HepG2 (cell line): ENCODE data around the gene NME4. TPM values are rescaled to one million over a fixed set of nuclear protein-coding genes. Genes with fewer than 3 reads are reported as not detected.

Experiments used
- ATAC-seq: fragments of 200-7000 bp; cut with Tn5 transposase; 3 replicates; pipeline ENCODE4 v1.9.1; 2020; ENCODE audit warnings: mild to moderate bottlenecking, moderate library complexity
- BruUV-seq: library from RNA; stranded (reverse); fragments of 400-500 nt; replicated peaks from 2 replicates; lab custom pipeline; 2021; lab: Mats Ljungman, UMichigan
- CTCF ChIA-PET: fragments of 300-600 bp; formaldehyde crosslinking; extraction: SDS; loops from one replicate; lab custom pipeline; 2021; ENCODE audit warnings: low total read pairs, inconsistent platforms, low intra/inter-chr PET ratio; lab: Yijun Ruan, JAX
- POLR2A ChIA-PET: fragments of 350-600 bp; sonication (Branson Sonifier 250); formaldehyde crosslinking; loops from one replicate; lab custom pipeline; 2020; ENCODE audit warnings: antibody characterized with exemption, inconsistent platforms; lab: Yijun Ruan, JAX
- DNase-seq: peaks from one replicate; pipeline ENCODE4 v3.0.0-alpha.2; 2015; ENCODE audit warnings: low spot score
- FAIRE-seq: peaks from 3 replicates; lab custom pipeline; 2011; peaks lifted over from hg19 to GRCh38; lab: Jason Lieb, UNC
- H2AFZ ChIP-seq: one replicate; pipeline ENCODE4 v1.6.1; 2011; ENCODE audit warnings: low read length, inconsistent platforms
- H3K27ac ChIP-seq: fragments of 300-600 bp; 3 replicates; pipeline ENCODE4 v1.8.0; 2011; ENCODE audit warnings: mixed run types, mild to moderate bottlenecking, mixed read lengths, low read length, inconsistent platforms; ENCODE audit not compliant: insufficient read depth; ENCODE audit errors: extremely low read length
- H3K27me3 ChIP-seq, 2 experiments: fragments of 200-600 bp in 1 of 2; 2 replicates in 1 of 2; 3 replicates in 1 of 2; pipeline versions ENCODE4 v1.6.0 to v1.8.0; 2011; ENCODE audit warnings: low read length in 2 of 2, mild to moderate bottlenecking in 2 of 2, moderate library complexity in 2 of 2, inconsistent platforms in 1 of 2; ENCODE audit not compliant: insufficient read depth in 2 of 2, control insufficient read depth in 1 of 2
- H3K36me3 ChIP-seq, 2 experiments: fragments of 200-600 bp in 1 of 2; replicated peaks in 1 of 2; 2 replicates in 1 of 2; 3 replicates in 1 of 2; pipeline versions ENCODE4 v1.5.1 to v1.8.0; 2011; ENCODE audit warnings: low read length in 2 of 2, inconsistent platforms in 1 of 2; ENCODE audit not compliant: insufficient read depth in 2 of 2, control insufficient read depth in 1 of 2
- H3K4me1 ChIP-seq: 2 replicates; pipeline ENCODE4 v1.5.1; 2012; ENCODE audit warnings: low read length, inconsistent platforms; ENCODE audit not compliant: insufficient read depth
- H3K4me2 ChIP-seq: 2 replicates; pipeline ENCODE4 v1.6.0; 2011; ENCODE audit warnings: low read depth, low read length, inconsistent platforms
- H3K4me3 ChIP-seq, 3 experiments: fragments of 200-600 bp in 1 of 3; sonication (generic), shearing (Covaris generic) in 1 of 3; replicated peaks in 1 of 3; 2 replicates each; pipeline ENCODE4 v1.5.1; 2011 to 2016; ENCODE audit warnings: low read length in 3 of 3, inconsistent platforms in 2 of 3, low read depth in 2 of 3, mild to moderate bottlenecking in 2 of 3, control low read depth in 1 of 3, mixed read lengths in 1 of 3; ENCODE audit not compliant: insufficient read depth in 1 of 3
- H3K79me2 ChIP-seq: one replicate; pipeline ENCODE4 v1.6.1; 2011; ENCODE audit warnings: low read length, inconsistent platforms; ENCODE audit not compliant: insufficient read depth
- H3K9ac ChIP-seq: 2 replicates; pipeline ENCODE4 v1.6.0; 2011; ENCODE audit warnings: mild to moderate bottlenecking, low read depth, low read length, inconsistent platforms; ENCODE audit not compliant: insufficient read depth
- H3K9me3 ChIP-seq: 2 replicates; pipeline ENCODE4 v1.5.1; 2012; ENCODE audit warnings: mild to moderate bottlenecking, low read length
- H4K20me1 ChIP-seq: 2 replicates; pipeline ENCODE4 v1.6.0; 2011; ENCODE audit warnings: inconsistent platforms, mild to moderate bottlenecking, low read length, moderate library complexity; ENCODE audit not compliant: insufficient read depth
- AGO2 ChIP-seq: fragments of 200-400 bp; formaldehyde crosslinking; optimal IDR thresholded peaks from 2 replicates; pipeline ENCODE3; 2017; ENCODE audit warnings: mild to moderate bottlenecking, low read depth, low read length, moderate library complexity
- AHR ChIP-seq: IDR thresholded peaks from 2 replicates; pipeline ENCODE4 v1.6.1; 2018; ENCODE audit warnings: missing genetic modification reagents, missing compliant biosample characterization
- DPF2 ChIP-seq: sonication (generic); formaldehyde crosslinking; IDR thresholded peaks from 2 replicates; pipeline ENCODE4 v1.4.0; 2020; ENCODE audit warnings: mild to moderate bottlenecking, low read depth, missing genetic modification reagents, borderline replicate concordance
- GPBP1L1 ChIP-seq: sonication (generic); formaldehyde crosslinking; IDR thresholded peaks from 2 replicates; pipeline ENCODE4 v1.5.0; 2020; ENCODE audit warnings: mild to moderate bottlenecking, missing genetic modification reagents
- HIVEP1 ChIP-seq: sonication (generic); formaldehyde crosslinking; IDR thresholded peaks from 2 replicates; pipeline ENCODE4 v1.4.0; 2020; ENCODE audit warnings: mild to moderate bottlenecking, missing genetic modification reagents
- MYPOP ChIP-seq: sonication (generic); formaldehyde crosslinking; IDR thresholded peaks from 2 replicates; pipeline ENCODE4 v1.8.1; 2023; ENCODE audit warnings: mild to moderate bottlenecking, moderate library complexity, missing genetic modification reagents
- POLR2A ChIP-seq, 2 experiments: IDR thresholded peaks; 2 replicates each; pipeline ENCODE4 v1.6.1; 2011; ENCODE audit warnings: low read depth in 2 of 2, low read length in 2 of 2, mild to moderate bottlenecking in 1 of 2, moderate library complexity in 1 of 2; ENCODE audit not compliant: insufficient read depth in 1 of 2
- RBFOX2 ChIP-seq: fragments of 200-400 bp; formaldehyde crosslinking; IDR thresholded peaks from 2 replicates; pipeline ENCODE4 v1.6.1; 2017; ENCODE audit warnings: low read depth, mild to moderate bottlenecking, low read length
- RFX5 ChIP-seq: IDR thresholded peaks from 2 replicates; pipeline ENCODE4 v1.6.1; 2011; ENCODE audit warnings: low read depth, low read length, improper control_type of control experiment
- SSRP1 ChIP-seq: IDR thresholded peaks from 2 replicates; pipeline ENCODE4 v1.6.1; 2016; ENCODE audit warnings: control low read depth
- ZBTB10 ChIP-seq: sonication (generic); formaldehyde crosslinking; IDR thresholded peaks from 2 replicates; pipeline ENCODE4 v1.4.0; 2020; ENCODE audit warnings: missing genetic modification reagents, borderline replicate concordance
- ZFP62 ChIP-seq: sonication (generic); formaldehyde crosslinking; IDR thresholded peaks from 2 replicates; pipeline ENCODE4 v1.4.0; 2020; ENCODE audit warnings: missing genetic modification reagents
- ZNF136 ChIP-seq: sonication (generic); formaldehyde crosslinking; IDR thresholded peaks from 2 replicates; pipeline ENCODE4 v1.8.1; 2022; ENCODE audit warnings: low read depth, mild to moderate bottlenecking, moderate library complexity, missing genetic modification reagents
- ZNF329 ChIP-seq: sonication (generic); formaldehyde crosslinking; IDR thresholded peaks from 2 replicates; pipeline ENCODE4 v1.9.0; 2021; ENCODE audit warnings: low read depth, mild to moderate bottlenecking, missing genetic modification reagents
- ZNF580 ChIP-seq: IDR thresholded peaks from 2 replicates; pipeline ENCODE4 v1.6.1; 2016; ENCODE audit warnings: low read depth, borderline replicate concordance
- ZNF614 ChIP-seq: IDR thresholded peaks from 2 replicates; pipeline ENCODE4 v1.6.1; 2018; ENCODE audit warnings: missing biosample characterization, missing genetic modification reagents, inconsistent platforms, borderline replicate concordance
- ZNF615 ChIP-seq: sonication (generic); formaldehyde crosslinking; IDR thresholded peaks from 2 replicates; pipeline ENCODE4 v1.5.0; 2020; ENCODE audit warnings: mild to moderate bottlenecking, missing genetic modification reagents, borderline replicate concordance
- ZNF770 ChIP-seq: sonication (generic); formaldehyde crosslinking; IDR thresholded peaks from 2 replicates; pipeline ENCODE4 v1.5.0; 2020; ENCODE audit warnings: mild to moderate bottlenecking, missing genetic modification reagents
- WGBS: methylation state at CpG from one replicate; pipeline ENCODE4 v1.1.6; 2017; ENCODE audit warnings: low lambda C conversion rate; 5-methylcytosine and 5-hydroxymethylcytosine counted together
- in situ Hi-C: cut with HindIII; loops from 2 replicates; pipeline ENCODE4 v1.10.0; 2017; ENCODE audit warnings: low pct_unique_long_range_greater_than_20kb; ENCODE audit not compliant: extremely low pct_ligation_motif_present
- intact Hi-C: fragments of 100-400 bp; cut with micrococcal nuclease; formaldehyde crosslinking; loops from one replicate; pipeline ENCODE4 v1.10.0; 2022; ENCODE audit not compliant: unreplicated experiment
- polyA plus RNA-seq, 8 experiments: library from polyadenylated mRNA; depleted of rRNA in 3 of 8; stranded (reverse) in 7 of 8; unstranded in 1 of 8; fragments of >200 nt; fragmentation: Illumina TruSeq in 4 of 8; extraction: Trizol in 4 of 8; gene quantifications; 2 replicates each; pipeline versions ENCODE4 v1.2.1 to v1.2.3, GENCODE V29; 2011 to 2016; ENCODE audit warnings: low read depth in 4 of 8, missing spikeins in 1 of 8, mixed read lengths in 1 of 8; ENCODE audit not compliant: insufficient read depth in 1 of 8
- total RNA-seq, 5 experiments: library from RNA; depleted of rRNA; stranded (reverse); fragments of >200 nt; fragmentation: Illumina TruSeq; extraction: Trizol; gene quantifications; 2 replicates each; pipeline ENCODE4 v1.2.3, GENCODE V29; 2016; ENCODE audit warnings: low read depth in 1 of 5

NME4 gene
- total and polyA plus RNA-seq, 2 of the 13 experiments (the other 11 are each of a cell fraction or from before 2014, with no cell fraction given), result 121 to 263 TPM

GRCh38 chr16:410516-411178 lies 13.6 kb downstream of the NME4 start:
- peaks cover 4 to 11% of the 10 kb centered on the region in 2 experiments; a peak in 4 of 5 replicates for H3K36me3 ChIP-seq
- H3K4me3 ChIP-seq, result no peak overlapping the region
- no peak for DNase-seq
- H4K20me1 ChIP-seq, result no peaks in the 10 kb centered on the region
- H3K9ac ChIP-seq, result no peak overlapping the region
- no peak for FAIRE-seq
- ATAC-seq, result no peak
- no peak overlapping the region for H3K27ac ChIP-seq
- H2AFZ ChIP-seq, result no peak overlapping the region
- ChIA-PET POLR2A (interaction anchor here (0.9 kb wide), 1 partner anchor 15 kb away, joined by 3 read pairs; the partner anchor contains the start of gene RAB11FIP3), CTCF (no interaction called here)
- no TSS peak for BruUV-seq
- no peaks in the 10 kb centered on the region for H3K27me3 ChIP-seq
- H3K9me3 ChIP-seq, result no peaks in the 10 kb centered on the region
- in situ Hi-C loops (no loop called here), intact Hi-C loops (no loop called here)
- no peaks in the 10 kb centered on the region for H3K79me2 ChIP-seq
- H3K4me1 ChIP-seq, result peaks cover 21% of the 10 kb centered on the region
- no peak overlapping the region for H3K4me2 ChIP-seq
- WGBS, result 100% methylated on average over 11 of the region's 36 CpGs
- TF ChIP-seq ZNF136, result no peak
- no peak for TF ChIP-seq MYPOP
- TF ChIP-seq ZNF615 (CRISPR knock-in tag), result no peak
- peak; percentile 75 for TF ChIP-seq AGO2
- TF ChIP-seq ZBTB10, result no peak
- no peak for TF ChIP-seq HIVEP1 (CRISPR knock-in tag)
- TF ChIP-seq POLR2A (IDR thresholded peaks at IDR 0.05; ENCODE audit: insufficient read depth in 1 of 2, low read depth in 2 of 2, low read length in 2 of 2), result 0 out of 4 replicates have a peak, but pooled peaks of 1 of the 2 experiments have one; percentile 36
- no peak for TF ChIP-seq SSRP1 (CRISPR knock-in tag)
- no peak for TF ChIP-seq DPF2 (CRISPR knock-in tag)
- TF ChIP-seq RFX5, result no peak
- no peak for TF ChIP-seq ZNF614 (CRISPR knock-in tag)
- TF ChIP-seq AHR (CRISPR knock-in tag), result no peak
- TF ChIP-seq GPBP1L1 (CRISPR knock-in tag), result no peak
- TF ChIP-seq ZNF770 (CRISPR knock-in tag), result no peak
- TF ChIP-seq ZFP62 (CRISPR knock-in tag), result no peak
- no peak for TF ChIP-seq ZNF580
- no peak for TF ChIP-seq ZNF329 (CRISPR knock-in tag)
- TF ChIP-seq RBFOX2, result peak; percentile 63
